Caco-2 (cell line): ENCODE results near the gene ZNF148. TPM values are rescaled to one million over a fixed set of nuclear protein-coding genes. Genes with fewer than 3 reads are reported as not detected.

Experiments
- BruUV-seq: library from RNA; stranded (reverse); fragments of 400-500 nt; replicated peaks from 2 replicates; lab custom pipeline; 2021; lab: Mats Ljungman, UMichigan
- CTCF ChIA-PET: fragments of 300-600 bp; sonication (Branson Sonifier 250); formaldehyde crosslinking; loops from one replicate; lab custom pipeline; 2022; ENCODE audit warnings: antibody characterized with exemption; lab: Charles Lee
- POLR2A ChIA-PET: fragments of 300-600 bp; sonication (Branson Sonifier 250); formaldehyde crosslinking; loops from one replicate; lab custom pipeline; 2022; ENCODE audit warnings: antibody characterized with exemption; lab: Charles Lee
- DNase-seq, 2 experiments: peaks; one replicate each; pipeline versions ENCODE4 v3.0.0 to v3.0.0-alpha.2; 2020 to 2022
- H3K27me3 ChIP-seq: replicated peaks from 2 replicates; pipeline ENCODE4 v1.6.0; 2011; ENCODE audit warnings: low read length; ENCODE audit not compliant: control insufficient read depth, insufficient read depth
- H3K36me3 ChIP-seq: 2 replicates; pipeline ENCODE4 v1.5.1; 2011; ENCODE audit warnings: low read length; ENCODE audit not compliant: control insufficient read depth, insufficient read depth
- H3K4me1 ChIP-seq: fragments of 250-450 bp; sonication (Bioruptor Pico); 2 replicates; pipeline ENCODE4 v1.5.1; 2020; ENCODE audit warnings: mild to moderate bottlenecking
- H3K4me3 ChIP-seq: 2 replicates; pipeline ENCODE4 v1.5.1; 2011; ENCODE audit warnings: low read depth, mild to moderate bottlenecking, control low read depth, low read length
- H3K9me3 ChIP-seq: fragments of 250-450 bp; sonication (Bioruptor Pico); 2 replicates; pipeline ENCODE4 v1.5.1; 2020; ENCODE audit warnings: mild to moderate bottlenecking, moderate library complexity
- H3K27ac Mint-ChIP-seq: one replicate; pipeline ENCODE4 v1.8.0; 2022; ENCODE audit warnings: mixed read lengths; ENCODE audit not compliant: unreplicated experiment
- H3K27me3 Mint-ChIP-seq: one replicate; pipeline ENCODE4 v1.8.0; 2022; ENCODE audit warnings: mixed read lengths; ENCODE audit not compliant: insufficient read depth, unreplicated experiment
- H3K36me3 Mint-ChIP-seq: one replicate; pipeline ENCODE4 v1.8.0; 2022; ENCODE audit warnings: mild to moderate bottlenecking, mixed read lengths; ENCODE audit not compliant: insufficient read depth, unreplicated experiment
- H3K4me1 Mint-ChIP-seq: one replicate; pipeline ENCODE4 v1.8.0; 2022; ENCODE audit warnings: low read depth, mixed read lengths; ENCODE audit not compliant: unreplicated experiment
- H3K4me3 Mint-ChIP-seq: one replicate; pipeline ENCODE4 v1.8.0; 2022; ENCODE audit warnings: mild to moderate bottlenecking, moderate library complexity, mixed read lengths; ENCODE audit not compliant: unreplicated experiment
- H3K9me3 Mint-ChIP-seq: one replicate; pipeline ENCODE4 v1.8.0; 2022; ENCODE audit warnings: mixed read lengths; ENCODE audit not compliant: unreplicated experiment
- intact Hi-C: fragments of 100-400 bp; cut with micrococcal nuclease; formaldehyde crosslinking; loops from one replicate; pipeline ENCODE4 v1.10.0; 2022; ENCODE audit not compliant: unreplicated experiment
- total RNA-seq: library from RNA; stranded (reverse); gene quantifications from 2 replicates; pipeline ENCODE4 v1.2.3, GENCODE V29; 2022
- TF ChIP-seq, protein P1 (sequence below), 2 experiments: fragments of 200-600 bp in 1 of 2; IDR thresholded peaks; 1 replicate in 1 of 2; 2 replicates in 1 of 2; pipeline versions ENCODE4 v1.5.1 to v1.8.0; 2011 to 2022; ENCODE audit warnings: antibody characterized with exemption in 1 of 2, control low read depth in 1 of 2, inconsistent platforms in 1 of 2, low read depth in 1 of 2, low read length in 1 of 2, mild to moderate bottlenecking in 1 of 2, moderate library complexity in 1 of 2; ENCODE audit not compliant: insufficient read depth in 1 of 2, severe bottlenecking in 1 of 2, unreplicated experiment in 1 of 2

Gene ZNF148
- total RNA-seq, 1 experiment from 2014 or later = 33.3 TPM

DNA sequence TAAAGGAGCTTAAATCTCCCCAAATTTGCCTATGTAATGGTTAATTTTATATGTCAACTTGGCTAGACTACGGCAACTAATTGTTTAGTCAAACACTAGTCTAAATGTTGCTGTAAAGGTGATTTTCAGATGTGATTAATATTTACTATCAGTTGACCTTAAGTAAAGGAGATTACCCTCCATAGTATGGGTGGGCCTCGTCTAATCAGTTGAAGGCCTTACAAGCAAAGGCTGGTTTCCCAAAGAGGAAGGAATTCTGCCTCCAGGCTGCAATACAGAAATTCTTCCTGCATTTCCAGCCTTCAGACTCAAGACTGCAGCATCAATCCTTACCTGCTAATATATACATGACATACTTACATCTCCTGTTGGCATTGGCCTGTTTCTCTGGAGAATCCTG, 186.2 kb downstream of the ZNF148 start:
- TF ChIP-seq, protein P1, sequence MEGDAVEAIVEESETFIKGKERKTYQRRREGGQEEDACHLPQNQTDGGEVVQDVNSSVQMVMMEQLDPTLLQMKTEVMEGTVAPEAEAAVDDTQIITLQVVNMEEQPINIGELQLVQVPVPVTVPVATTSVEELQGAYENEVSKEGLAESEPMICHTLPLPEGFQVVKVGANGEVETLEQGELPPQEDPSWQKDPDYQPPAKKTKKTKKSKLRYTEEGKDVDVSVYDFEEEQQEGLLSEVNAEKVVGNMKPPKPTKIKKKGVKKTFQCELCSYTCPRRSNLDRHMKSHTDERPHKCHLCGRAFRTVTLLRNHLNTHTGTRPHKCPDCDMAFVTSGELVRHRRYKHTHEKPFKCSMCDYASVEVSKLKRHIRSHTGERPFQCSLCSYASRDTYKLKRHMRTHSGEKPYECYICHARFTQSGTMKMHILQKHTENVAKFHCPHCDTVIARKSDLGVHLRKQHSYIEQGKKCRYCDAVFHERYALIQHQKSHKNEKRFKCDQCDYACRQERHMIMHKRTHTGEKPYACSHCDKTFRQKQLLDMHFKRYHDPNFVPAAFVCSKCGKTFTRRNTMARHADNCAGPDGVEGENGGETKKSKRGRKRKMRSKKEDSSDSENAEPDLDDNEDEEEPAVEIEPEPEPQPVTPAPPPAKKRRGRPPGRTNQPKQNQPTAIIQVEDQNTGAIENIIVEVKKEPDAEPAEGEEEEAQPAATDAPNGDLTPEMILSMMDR (IDR thresholded peaks at IDR 0.05; ENCODE audit: insufficient read depth in 1 of 2, low read depth in 1 of 2, low read length in 1 of 2, severe bottlenecking in 1 of 2, unreplicated experiment in 1 of 2) = no peak
- Histone ChIP-seq H3K36me3 (peaks cover 2% of the 10 kb centered on the region), H3K4me3 (no peak overlapping the region), H3K27me3 (no peaks in the 10 kb centered on the region), H3K9me3 (no peaks in the 10 kb centered on the region), H3K4me1 (no peaks in the 10 kb centered on the region)
- intact Hi-C loops = no loop called here
- no TSS peak for BruUV-seq
- Mint-ChIP-seq H3K9me3 (no peaks in the 10 kb centered on the region), H3K27ac (no peak overlapping the region), H3K27me3 (no peaks in the 10 kb centered on the region), H3K36me3 (peaks cover 27% of the 10 kb centered on the region), H3K4me1 (no peaks in the 10 kb centered on the region), H3K4me3 (no peak overlapping the region)
- ChIA-PET CTCF (no interaction called here), POLR2A (no interaction called here)
- no peak for DNase-seq

DNA sequence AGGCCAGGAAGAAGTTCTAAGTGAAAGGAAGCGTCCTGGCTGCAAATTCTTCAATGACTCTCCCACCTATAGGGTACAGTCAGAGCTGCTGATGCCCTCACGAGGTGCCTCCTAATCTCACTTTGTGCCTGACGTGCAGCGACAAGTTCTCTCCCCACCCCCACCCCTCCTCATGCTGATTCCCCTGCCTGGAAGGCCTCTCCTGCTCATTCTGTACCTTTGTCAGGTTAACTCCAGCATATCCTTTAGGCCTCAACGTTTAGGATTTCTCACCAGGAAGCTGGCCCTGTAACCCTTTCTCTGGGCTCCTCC, 187.6 kb downstream of the ZNF148 start:
- peaks cover 2% of the 10 kb centered on the region for H3K36me3 ChIP-seq
- TF ChIP-seq, protein P1 (IDR thresholded peaks at IDR 0.05; ENCODE audit: insufficient read depth in 1 of 2, low read depth in 1 of 2, low read length in 1 of 2, severe bottlenecking in 1 of 2, unreplicated experiment in 1 of 2) = no peak
- no peak for DNase-seq
- Mint-ChIP-seq H3K36me3 (peaks cover 36% of the 10 kb centered on the region), H3K9me3 (no peaks in the 10 kb centered on the region), H3K4me1 (no peaks in the 10 kb centered on the region), H3K27ac (no peak overlapping the region), H3K27me3 (no peaks in the 10 kb centered on the region), H3K4me3 (no peak overlapping the region)
- intact Hi-C loops = no loop called here
- H3K4me3 ChIP-seq = no peak overlapping the region
- no peaks in the 10 kb centered on the region for H3K27me3 ChIP-seq
- no TSS peak for BruUV-seq
- H3K9me3 ChIP-seq = no peaks in the 10 kb centered on the region
- ChIA-PET CTCF (no interaction called here), POLR2A (no interaction called here)
- H3K4me1 ChIP-seq = no peaks in the 10 kb centered on the region

- Mint-ChIP-seq H3K4me3 (no peak overlapping the region), H3K36me3 (peaks cover 36% of the 10 kb centered on the region), H3K27ac (no peak overlapping the region), H3K4me1 (no peaks in the 10 kb centered on the region), H3K9me3 (no peaks in the 10 kb centered on the region), H3K27me3 (no peaks in the 10 kb centered on the region)
- intact Hi-C loops = no loop called here
- TF ChIP-seq, protein P1 (IDR thresholded peaks at IDR 0.05; ENCODE audit: insufficient read depth in 1 of 2, low read depth in 1 of 2, low read length in 1 of 2, severe bottlenecking in 1 of 2, unreplicated experiment in 1 of 2) = no peak
- POLR2A ChIA-PET = no interaction called here
- no TSS peak for BruUV-seq
- no peak for DNase-seq
- Histone ChIP-seq H3K4me1 (no peaks in the 10 kb centered on the region), H3K27me3 (no peaks in the 10 kb centered on the region), H3K9me3 (no peaks in the 10 kb centered on the region), H3K4me3 (no peak overlapping the region), H3K36me3 (peaks cover 2% of the 10 kb centered on the region)
- CTCF ChIA-PET = no interaction called here
Measured at GRCh38 chr3:125186800-125187598, 188.1 kb downstream of the ZNF148 start.
